KMS-11 (cell line): Measurements from ENCODE around the gene TMF1.

Experiments used
- H2AFZ ChIP-seq: fragments of 200-600 bp; sonication (generic); 2 replicates; pipeline ENCODE4 v1.6.1; 2016; ENCODE audit warnings: antibody characterized with exemption, mixed run types, low read depth
- H3K27ac ChIP-seq: fragments of 200-600 bp; sonication (generic); 2 replicates; pipeline ENCODE4 v1.6.1; 2016; ENCODE audit warnings: mild to moderate bottlenecking, mixed run types
- H3K27me3 ChIP-seq: fragments of 200-600 bp; sonication (generic); 2 replicates; pipeline ENCODE4 v1.6.1; 2017; ENCODE audit warnings: mild to moderate bottlenecking, low read depth, mixed run types, moderate library complexity; ENCODE audit not compliant: insufficient read depth
- H3K36me3 ChIP-seq: fragments of 200-600 bp; sonication (generic); 2 replicates; pipeline ENCODE4 v1.6.1; 2017; ENCODE audit warnings: mild to moderate bottlenecking, mixed run types; ENCODE audit not compliant: insufficient read depth
- H3K4me1 ChIP-seq: fragments of 200-600 bp; sonication (generic); 2 replicates; pipeline ENCODE4 v1.6.1; 2016; ENCODE audit warnings: mild to moderate bottlenecking, low read depth, mixed run types; ENCODE audit not compliant: poor library complexity, severe bottlenecking
- H3K4me2 ChIP-seq: fragments of 200-600 bp; sonication (generic); 2 replicates; pipeline ENCODE4 v1.7.0; 2016; ENCODE audit warnings: mild to moderate bottlenecking, mixed run types
- H3K4me3 ChIP-seq: fragments of 200-600 bp; sonication (generic); IDR thresholded peaks from 2 replicates; pipeline ENCODE4 v1.6.1; 2017; ENCODE audit warnings: low read depth, low read length, mixed read lengths; ENCODE audit not compliant: insufficient read depth
- H3K79me2 ChIP-seq: fragments of 200-600 bp; sonication (generic); 2 replicates; pipeline ENCODE4 v1.6.1; 2016; ENCODE audit warnings: low read depth, mixed run types; ENCODE audit not compliant: insufficient read depth
- H3K9ac ChIP-seq: fragments of 200-600 bp; sonication (generic); 2 replicates; pipeline ENCODE4 v1.6.1; 2016; ENCODE audit warnings: mild to moderate bottlenecking, mixed run types
- H4K20me1 ChIP-seq: fragments of 200-600 bp; sonication (generic); 2 replicates; pipeline ENCODE4 v1.6.1; 2016; ENCODE audit warnings: mild to moderate bottlenecking, mixed run types; ENCODE audit not compliant: insufficient read depth
- CTCF ChIP-seq: fragments of 200-600 bp; sonication (generic); conservative IDR thresholded peaks from 2 replicates; pipeline ENCODE4 v1.6.1; 2017; ENCODE audit warnings: low read depth, mild to moderate bottlenecking, antibody characterized with exemption, low read length, moderate library complexity, mixed read lengths

Gene TMF1

GRCh38 chr3:69085168-69085832 lies 33.2 kb upstream of the TMF1 start:
- H2AFZ ChIP-seq, result peak overlapping the region; percentile 40; the same call in 1 of the 2 replicates
- peak overlapping the region; percentile 67 for H3K9ac ChIP-seq
- H4K20me1 ChIP-seq, result no peaks in the 10 kb centered on the region
- no peaks in the 10 kb centered on the region for H3K27me3 ChIP-seq
- peaks cover 58% of the 10 kb centered on the region for H3K79me2 ChIP-seq
- peak overlapping the region; percentile 78 for H3K27ac ChIP-seq
- TF ChIP-seq CTCF, result no peak
- no peak overlapping the region for H3K4me3 ChIP-seq
- H3K36me3 ChIP-seq, result no peaks in the 10 kb centered on the region
- H3K4me2 ChIP-seq, result peak overlapping the region; percentile 49
- H3K4me1 ChIP-seq, result peaks cover 73% of the 10 kb centered on the region

- H3K79me2 ChIP-seq, result peaks cover 55% of the 10 kb centered on the region
- no peaks in the 10 kb centered on the region for H3K36me3 ChIP-seq
These were observed 32.4 kb upstream of the TMF1 start, which contains the start of gene ARL6IP5 for GRCh38 chr3:69084326-69085167. Gene ARL6IP5, plus strand, starts transcription at chr3:69084937. Its CDS starts 111 bp downstream, at chr3:69085048.

GRCh38 chr3:69082805-69083204 lies 30.7 kb upstream of the TMF1 start:
- peak overlapping the region; percentile 78 for H3K27ac ChIP-seq
- no peak for TF ChIP-seq CTCF
- no peaks in the 10 kb centered on the region for H3K36me3 ChIP-seq
- no peaks in the 10 kb centered on the region for H4K20me1 ChIP-seq
- H3K79me2 ChIP-seq, result peaks cover 55% of the 10 kb centered on the region
- H2AFZ ChIP-seq, result no peak overlapping the region
- peak overlapping the region; percentile 92 for H3K4me2 ChIP-seq
- H3K9ac ChIP-seq, result peak overlapping the region; percentile 20; the same call in 1 of the 2 replicates
- peaks cover 64% of the 10 kb centered on the region for H3K4me1 ChIP-seq
- H3K4me3 ChIP-seq, result no peak overlapping the region
- no peaks in the 10 kb centered on the region for H3K27me3 ChIP-seq

More at GRCh38 chr3:69084326-69085167, 32.4 kb upstream of the TMF1 start, which contains the start of gene ARL6IP5:
- peak within 1 kb of the TSS; percentile 67 for H3K9ac ChIP-seq
- peak within 1 kb of the TSS; percentile 92 for H3K4me2 ChIP-seq
- H4K20me1 ChIP-seq, result no peaks in the 10 kb centered on the region
- H3K4me3 ChIP-seq, result no peak within 1 kb of the TSS
- peak within 1 kb of the TSS; percentile 40 for H2AFZ ChIP-seq
- peak within 1 kb of the TSS; percentile 78 for H3K27ac ChIP-seq
- no peak for TF ChIP-seq CTCF
- H3K4me1 ChIP-seq, result peaks cover 65% of the 10 kb centered on the region
- no peaks in the 10 kb centered on the region for H3K27me3 ChIP-seq

GRCh38 chr3:69082361-69082760 lies 30.2 kb upstream of the TMF1 start:
- peak overlapping the region; percentile 20; the same call in 1 of the 2 replicates for H3K9ac ChIP-seq
- H4K20me1 ChIP-seq, result no peaks in the 10 kb centered on the region
- H3K79me2 ChIP-seq, result peaks cover 55% of the 10 kb centered on the region
- no peak for TF ChIP-seq CTCF
- H2AFZ ChIP-seq, result peak overlapping the region; percentile 14; the same call in 1 of the 2 replicates
- peaks cover 63% of the 10 kb centered on the region for H3K4me1 ChIP-seq
- H3K4me3 ChIP-seq, result no peak overlapping the region
- H3K4me2 ChIP-seq, result peak overlapping the region; percentile 92
- no peaks in the 10 kb centered on the region for H3K36me3 ChIP-seq
- H3K27me3 ChIP-seq, result no peaks in the 10 kb centered on the region
- H3K27ac ChIP-seq, result peak overlapping the region; percentile 78
